AG04449 (cell line): ENCODE data around the gene SMYD3.
"Not testable (repeated sequence)": the region's sequence is repeated elsewhere in the genome, so short reads cannot be mapped to it uniquely, and the experiment has no call there.

ENCODE experiments used
- CTCF ChIA-PET: fragments of 350-600 bp; formaldehyde crosslinking; extraction: SDS; loops from one replicate; lab custom pipeline; 2021; ENCODE audit warnings: antibody characterized with exemption; lab: Yijun Ruan, JAX
- POLR2A ChIA-PET: fragments of 400-600, 350-600 bp; formaldehyde crosslinking; extraction: SDS; loops from one replicate; lab custom pipeline; 2020; ENCODE audit warnings: antibody characterized with exemption, inconsistent platforms; lab: Yijun Ruan, JAX
- DNase-seq: peaks from one replicate; pipeline ENCODE4 v3.0.0-alpha.2; 2010; ENCODE audit warnings: low read depth, low spot score
- H3K4me3 ChIP-seq: 2 replicates; pipeline ENCODE4 v1.5.1; 2011; ENCODE audit warnings: low read depth, mild to moderate bottlenecking, control low read depth, low read length
- CTCF ChIP-seq: IDR thresholded peaks from one replicate; pipeline ENCODE4 v1.5.1; 2011; ENCODE audit warnings: mild to moderate bottlenecking, moderate library complexity, low read length, control low read depth, inconsistent platforms; ENCODE audit not compliant: insufficient read depth; ENCODE audit errors: missing control alignments

SMYD3 gene

GRCh38 chr1:245825128-245825901 is 681.8 kb downstream of the SMYD3 start:
- CTCF ChIA-PET, result interaction anchor here (1.0 to 3.7 kb wide), 4 partner anchors 9 to 178 kb away, joined by 3 to 16 read pairs (median 4); no protein-coding TSS in a partner anchor

GRCh38 chr1:245823408-245824147 is 683.5 kb downstream of the SMYD3 start:
- POLR2A ChIA-PET, result interaction anchor here (0.9 to 1.0 kb wide), 2 partner anchors 10 to 52 kb away, joined by 3 read pairs; no protein-coding TSS in a partner anchor
- DNase-seq, result peak; percentile 19
- no peak overlapping the region for H3K4me3 ChIP-seq
- CTCF ChIA-PET, result interaction anchor here (0.8 to 3.7 kb wide), 4 partner anchors 13 to 178 kb away, joined by 3 to 16 read pairs (median 4); no protein-coding TSS in a partner anchor
- TF ChIP-seq CTCF, result no peak

More at GRCh38 chr1:245825128-245825901, 681.8 kb downstream of the SMYD3 start:
- TF ChIP-seq CTCF, result no peak
- H3K4me3 ChIP-seq, result no peak overlapping the region
- no peak for DNase-seq
- POLR2A ChIA-PET, result no interaction called here

GRCh38 chr1:245822996-245823395 is 684.1 kb downstream of the SMYD3 start:
- TF ChIP-seq CTCF, result no peak
- CTCF ChIA-PET, result interaction anchor here (0.9 to 3.7 kb wide), 3 partner anchors 13 to 36 kb away, joined by 3 to 16 read pairs (median 4); no protein-coding TSS in a partner anchor
- POLR2A ChIA-PET, result interaction anchor here (0.5 to 1.0 kb wide), 3 partner anchors 11 to 52 kb away, joined by 3 read pairs; no protein-coding TSS in a partner anchor
- H3K4me3 ChIP-seq, result no peak overlapping the region
- peak; percentile 87 for DNase-seq

- CTCF ChIA-PET, H3K4me3 ChIP-seq, POLR2A ChIA-PET, DNase-seq: not testable (repeated sequence)
Observed at GRCh38 chr1:245818363-245818762, 688.7 kb downstream of the SMYD3 start.

- CTCF ChIA-PET, DNase-seq, H3K4me3 ChIP-seq, POLR2A ChIA-PET: not testable (repeated sequence)
Observed at GRCh38 chr1:245816496-245816895, 690.6 kb downstream of the SMYD3 start.

GRCh38 chr1:245814651-245815050 is 692.4 kb downstream of the SMYD3 start:
- CTCF ChIA-PET, result no interaction called here
- POLR2A ChIA-PET, result no interaction called here
- TF ChIP-seq CTCF, result no peak
- DNase-seq, result no peak
- no peak overlapping the region for H3K4me3 ChIP-seq

- H3K4me3 ChIP-seq, result no peak overlapping the region
- no peak for DNase-seq
- ChIA-PET CTCF (no interaction called here), POLR2A (no interaction called here)
- TF ChIP-seq CTCF, result no peak
Observed at GRCh38 chr1:245812278-245812677, 694.8 kb downstream of the SMYD3 start.
